ENCODE results near the gene GHRL.

Gene GHRL

GRCh38 chr3:10260211-10260701, 32.5 kb downstream of the GHRL start:
- no peak for DNase-seq (ENCODE audit: low read depth)
- no peak overlapping the region for H3K4me3 ChIP-seq (ENCODE audit: low read depth, low read length)
- TF ChIP-seq CTCF (IDR thresholded peaks at IDR 0.05; ENCODE audit: insufficient read depth, low read depth, low read length, missing control alignments), result no peak

- DNase-seq (ENCODE audit: low read depth), result no peak
- no peak for TF ChIP-seq CTCF (IDR thresholded peaks at IDR 0.05; ENCODE audit: insufficient read depth, low read depth, low read length, missing control alignments)
- H3K4me3 ChIP-seq (ENCODE audit: low read depth, low read length), result no peak overlapping the region
These were observed 32.9 kb downstream of the GHRL start for GRCh38 chr3:10259798-10260197.

GRCh38 chr3:10259036-10259435, 33.7 kb downstream of the GHRL start:
- TF ChIP-seq CTCF (IDR thresholded peaks at IDR 0.05; ENCODE audit: insufficient read depth, low read depth, low read length, missing control alignments), result no peak
- no peak overlapping the region for H3K4me3 ChIP-seq (ENCODE audit: low read depth, low read length)
- DNase-seq (ENCODE audit: low read depth), result no peak

GRCh38 chr3:10255835-10256234, 36.9 kb downstream of the GHRL start:
- H3K4me3 ChIP-seq (ENCODE audit: low read depth, low read length), result no peak overlapping the region
- no peak for TF ChIP-seq CTCF (IDR thresholded peaks at IDR 0.05; ENCODE audit: insufficient read depth, low read depth, low read length, missing control alignments)
- no peak for DNase-seq (ENCODE audit: low read depth)

GRCh38 chr3:10253731-10254130, 39.0 kb downstream of the GHRL start:
- DNase-seq (ENCODE audit: low read depth), result no peak
- no peak for TF ChIP-seq CTCF (IDR thresholded peaks at IDR 0.05; ENCODE audit: insufficient read depth, low read depth, low read length, missing control alignments)
- no peak overlapping the region for H3K4me3 ChIP-seq (ENCODE audit: low read depth, low read length)

GRCh38 chr3:10251006-10251405, 41.7 kb downstream of the GHRL start:
- no peak for TF ChIP-seq CTCF (IDR thresholded peaks at IDR 0.05; ENCODE audit: insufficient read depth, low read depth, low read length, missing control alignments)
- peak overlapping the region; percentile 95; the same call in 1 of the 2 replicates for H3K4me3 ChIP-seq (ENCODE audit: low read depth, low read length)
- no peak for DNase-seq (ENCODE audit: low read depth)

- no peak for DNase-seq (ENCODE audit: low read depth)
- no peak for TF ChIP-seq CTCF (IDR thresholded peaks at IDR 0.05; ENCODE audit: insufficient read depth, low read depth, low read length, missing control alignments)
These were observed 42.9 kb downstream of the GHRL start for GRCh38 chr3:10249833-10250232.

More at GRCh38 chr3:10249833-10250232, 42.9 kb downstream of the GHRL start:
- H3K4me3 ChIP-seq (ENCODE audit: low read depth, low read length), result peak overlapping the region; percentile 95
